ENCODE data around the gene DNMBP.
"Not testable (repeated sequence)": the region's sequence is repeated elsewhere in the genome, so short reads cannot be mapped to it uniquely, and the experiment has no call there.

DNMBP gene

DNA sequence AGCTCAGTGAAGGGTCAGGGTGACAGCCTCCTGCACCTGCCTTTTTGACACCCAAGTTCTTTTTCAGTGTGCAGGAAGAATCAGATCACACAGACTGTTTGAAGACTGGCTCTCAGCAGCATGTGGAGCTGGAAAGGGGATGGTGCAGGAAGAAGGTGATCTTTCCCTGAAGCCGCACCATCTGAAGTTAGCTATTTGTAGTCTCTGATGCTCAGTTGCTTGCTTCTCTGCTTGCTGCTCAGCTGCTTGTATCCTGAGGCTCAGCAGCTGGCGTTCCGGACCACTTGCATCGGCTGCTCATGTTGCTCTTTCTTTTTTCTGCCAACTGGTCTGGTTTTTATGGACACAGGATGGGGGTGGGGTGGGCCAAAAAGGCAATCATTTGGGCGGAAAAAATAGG lies 15.8 kb upstream of the DNMBP start:
- DNase-seq (ENCODE audit: insufficient read length, low spot score): no peak
- TF ChIP-seq POLR2A (IDR thresholded peaks at IDR 0.05; ENCODE audit: low read depth, low read length): no peak
- FAIRE-seq: no peak

DNA sequence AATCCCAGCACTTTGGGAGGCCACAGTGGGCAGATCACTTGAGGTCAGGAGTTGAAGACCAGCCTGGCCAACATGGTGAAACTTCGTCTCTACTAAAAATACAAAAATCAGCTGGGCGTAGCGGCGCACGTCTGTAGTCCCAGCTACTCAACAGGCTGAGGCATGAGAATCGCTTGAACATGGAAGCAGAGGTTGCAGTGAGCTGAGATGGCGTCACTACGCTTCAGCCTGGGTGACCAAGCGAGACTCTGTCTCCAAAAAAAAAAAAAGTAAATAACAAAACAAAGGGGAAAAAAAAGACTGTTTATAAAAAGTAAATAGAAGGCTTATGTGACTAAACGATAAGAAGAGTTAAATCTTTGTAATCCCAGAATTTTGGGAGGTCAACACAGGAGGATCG lies 15.0 kb upstream of the DNMBP start:
- TF ChIP-seq POLR2A (IDR thresholded peaks at IDR 0.05; ENCODE audit: low read depth, low read length): no peak
- FAIRE-seq (no peak), DNase-seq (ENCODE audit: insufficient read length, low spot score) (no peak)

DNA sequence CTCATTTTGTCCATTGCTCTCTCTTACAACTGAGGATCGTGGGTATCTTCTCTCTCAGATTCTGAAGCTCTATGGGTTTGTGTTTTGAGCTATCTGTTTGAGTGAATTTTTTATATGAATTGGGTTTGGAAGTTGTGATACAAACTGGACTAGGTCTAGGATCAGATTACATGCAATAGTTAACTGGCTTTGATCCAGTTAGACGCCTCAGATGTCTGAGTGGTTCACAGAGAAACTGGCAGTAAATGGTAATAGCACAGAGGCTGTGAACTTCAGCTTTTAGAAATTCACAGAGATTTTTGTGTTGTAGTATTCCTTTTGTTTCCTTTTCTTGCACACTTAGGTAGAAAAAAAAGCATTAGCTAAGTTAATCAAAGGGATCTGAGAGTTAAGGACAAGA lies 12.7 kb upstream of the DNMBP start:
- no peak for TF ChIP-seq POLR2A (IDR thresholded peaks at IDR 0.05; ENCODE audit: low read depth, low read length)
- FAIRE-seq (no peak), DNase-seq (ENCODE audit: insufficient read length, low spot score) (no peak)

DNA sequence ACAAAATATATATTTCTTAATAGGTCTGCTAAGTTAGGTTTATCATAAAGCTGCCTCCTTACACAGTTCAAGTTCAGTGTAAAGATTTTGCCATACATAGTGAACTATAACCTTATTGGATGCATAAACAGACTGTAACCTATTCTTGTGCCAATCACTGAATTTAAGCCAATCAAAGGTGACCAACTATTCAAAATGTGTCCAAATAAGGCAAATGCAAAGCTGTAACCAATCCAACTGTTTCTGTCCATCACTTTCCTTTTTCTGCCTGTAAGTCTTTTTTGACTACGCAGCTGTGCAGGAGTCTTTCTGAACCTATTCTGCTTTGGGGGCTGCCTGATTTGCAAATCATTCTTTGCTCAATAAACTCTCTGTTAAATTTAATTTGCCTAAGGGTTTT lies 11.6 kb upstream of the DNMBP start:
- DNase-seq (ENCODE audit: insufficient read length, low spot score): no peak
- TF ChIP-seq POLR2A (IDR thresholded peaks at IDR 0.05; ENCODE audit: low read depth, low read length): no peak
- no peak for FAIRE-seq

DNA sequence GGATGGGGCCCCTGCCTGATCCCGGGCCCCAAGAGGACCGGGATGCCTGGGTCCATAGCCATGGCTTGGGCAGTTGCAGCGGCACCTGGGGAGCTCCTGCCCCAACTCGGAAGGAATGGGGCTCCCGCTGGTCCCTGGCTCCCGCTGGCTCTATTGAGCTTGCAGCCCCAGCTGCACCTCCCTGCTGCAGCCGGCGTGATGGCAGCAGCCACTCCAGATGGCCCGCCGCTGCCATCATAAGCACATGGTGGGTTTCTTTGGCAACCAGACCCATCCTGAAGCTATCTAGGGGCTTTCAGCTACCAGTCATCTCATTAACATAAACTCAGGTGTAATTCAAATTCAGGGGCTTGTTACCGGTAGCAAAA lies 11.1 kb upstream of the DNMBP start:
- FAIRE-seq (no peak), DNase-seq (ENCODE audit: insufficient read length, low spot score) (no peak)
- no peak for TF ChIP-seq POLR2A (IDR thresholded peaks at IDR 0.05; ENCODE audit: low read depth, low read length)

DNA sequence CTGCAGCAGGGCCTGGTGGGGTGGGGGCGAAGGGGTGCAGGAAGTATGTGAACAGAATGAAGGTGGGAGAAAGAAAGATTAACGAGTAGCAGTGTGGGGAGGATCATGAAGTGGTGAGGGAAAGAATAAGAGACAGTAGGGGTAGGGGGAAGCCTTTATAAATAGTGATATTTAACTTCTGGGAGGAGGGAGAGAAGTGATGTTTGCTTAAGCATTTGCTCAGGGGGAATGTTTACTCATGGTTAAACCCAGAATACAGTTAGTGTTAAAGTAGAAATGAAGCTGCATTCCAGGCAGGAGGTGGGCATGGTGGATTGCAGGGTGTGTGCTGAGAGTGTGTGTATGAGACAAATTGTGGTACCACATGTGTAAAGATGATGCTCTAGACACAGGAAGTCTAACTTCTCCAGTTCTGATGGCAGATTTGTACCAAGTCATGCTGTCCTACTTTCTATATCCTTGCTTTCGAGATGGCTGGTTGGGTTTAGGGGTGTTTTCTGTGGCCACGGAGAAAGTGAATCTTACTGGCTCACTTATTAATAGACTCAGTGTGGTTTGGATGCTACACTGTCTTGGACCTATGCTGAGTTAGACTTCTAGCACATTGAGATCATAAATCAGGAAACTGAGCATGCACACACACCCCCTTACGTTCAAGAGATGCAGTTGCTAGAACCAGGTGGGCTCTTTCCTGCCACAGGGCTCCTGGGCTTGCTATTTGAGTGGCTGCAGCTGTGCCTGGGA lies 10.6 kb upstream of the DNMBP start:
- DNase-seq (ENCODE audit: insufficient read length, low spot score) (no peak), FAIRE-seq (no peak)
- TF ChIP-seq POLR2A (IDR thresholded peaks at IDR 0.05; ENCODE audit: low read depth, low read length): no peak

DNA sequence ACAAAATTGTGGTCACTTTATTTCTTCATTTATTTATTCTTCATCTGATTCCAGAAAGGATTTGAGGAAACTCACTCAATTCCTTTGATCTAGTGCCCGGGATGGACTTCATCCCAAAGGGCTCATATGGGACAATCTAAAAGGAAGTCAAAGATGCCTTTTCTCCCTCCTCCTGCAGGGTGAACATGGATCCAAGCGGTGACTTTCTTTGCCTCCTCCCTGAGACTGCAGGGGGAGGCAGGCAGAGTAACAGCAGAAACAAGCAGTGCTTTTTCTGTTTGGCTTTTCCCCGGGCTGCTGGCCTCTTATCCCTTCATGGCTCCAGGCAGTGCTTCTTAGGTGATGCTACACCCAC lies 10.0 kb upstream of the DNMBP start:
- FAIRE-seq: no peak
- no peak for DNase-seq (ENCODE audit: insufficient read length, low spot score)
- no peak for TF ChIP-seq POLR2A (IDR thresholded peaks at IDR 0.05; ENCODE audit: low read depth, low read length)

- no peak for TF ChIP-seq POLR2A (IDR thresholded peaks at IDR 0.05; ENCODE audit: low read depth, low read length)
- no peak for FAIRE-seq
- DNase-seq (ENCODE audit: insufficient read length, low spot score): no peak
These were observed 4.5 kb upstream of the DNMBP start for GRCh38 chr10:100014071-100014762.

- DNase-seq (ENCODE audit: insufficient read length, low spot score): no peak
- no peak for FAIRE-seq
- no peak for TF ChIP-seq POLR2A (IDR thresholded peaks at IDR 0.05; ENCODE audit: low read depth, low read length)
These were observed 3.9 kb upstream of the DNMBP start for GRCh38 chr10:100013621-100014020.

- not testable (repeated sequence) for FAIRE-seq; DNase-seq (ENCODE audit: insufficient read length, low spot score)
These were observed 2.2 kb upstream of the DNMBP start for GRCh38 chr10:100011906-100012305.

DNA sequence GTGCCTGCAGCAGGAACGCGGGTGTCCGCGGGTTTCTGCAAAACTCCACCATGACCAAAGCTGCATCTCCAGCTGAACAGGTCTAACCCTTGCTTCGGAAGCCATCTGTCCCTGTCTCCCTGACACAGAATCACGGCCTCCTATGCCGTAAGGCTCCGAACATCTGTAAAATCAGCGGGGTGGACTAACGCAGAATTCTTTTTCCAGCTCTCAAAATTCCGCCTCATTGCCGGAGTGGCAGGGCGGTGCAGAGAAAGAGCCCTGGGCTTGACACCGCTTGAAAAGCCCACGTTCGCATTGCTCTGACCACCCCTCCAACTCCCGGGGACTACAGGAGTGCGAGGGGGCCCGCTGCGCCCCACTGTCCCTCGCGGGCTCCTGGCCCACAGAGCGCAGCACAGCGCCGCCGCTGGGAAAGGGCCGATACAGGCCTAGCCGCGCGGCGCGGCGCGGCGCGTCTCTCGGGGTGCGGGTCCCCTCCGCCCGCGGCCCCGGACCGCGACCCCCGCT lies 409 bp downstream of the DNMBP start:
- DNase-seq (ENCODE audit: insufficient read length, low spot score) (no peak), FAIRE-seq (no peak)
- no peak for TF ChIP-seq POLR2A (IDR thresholded peaks at IDR 0.05; ENCODE audit: low read depth, low read length)

DNA sequence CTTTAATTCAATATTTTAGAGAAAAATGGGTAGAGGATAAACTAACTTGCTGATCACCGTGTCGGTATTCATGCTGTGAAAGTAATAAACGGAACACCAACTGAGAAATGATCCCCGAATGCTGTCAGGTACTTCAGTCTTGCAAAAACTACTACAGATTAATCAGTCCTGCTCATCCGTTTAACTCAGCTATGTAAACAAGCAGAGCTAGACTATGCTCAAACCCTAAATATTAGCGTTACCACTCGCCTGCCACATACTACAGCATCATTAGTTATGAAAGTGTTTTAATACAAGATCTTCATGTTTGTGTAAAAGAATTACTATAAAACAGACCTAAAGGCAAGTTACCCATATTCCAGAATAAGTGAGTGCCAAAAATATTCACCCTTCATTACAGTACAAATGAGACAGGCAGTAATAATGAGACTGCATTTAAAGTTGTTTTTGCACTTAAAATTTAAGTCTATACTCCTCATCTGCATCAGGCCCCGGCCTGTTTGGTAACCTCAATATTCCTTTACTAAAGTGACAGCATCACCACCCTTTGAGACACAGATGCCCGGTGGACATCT lies 952 bp downstream of the DNMBP start:
- TF ChIP-seq POLR2A (IDR thresholded peaks at IDR 0.05; ENCODE audit: low read depth, low read length): no peak
- DNase-seq (ENCODE audit: insufficient read length, low spot score) (no peak), FAIRE-seq (no peak)

- no peak for TF ChIP-seq POLR2A (IDR thresholded peaks at IDR 0.05; ENCODE audit: low read depth, low read length)
- DNase-seq (ENCODE audit: insufficient read length, low spot score) (no peak), FAIRE-seq (no peak)
These were observed 1.6 kb downstream of the DNMBP start for GRCh38 chr10:100008142-100008522.

GRCh38 chr10:100007231-100008141 lies 2.3 kb downstream of the DNMBP start:
- no peak for DNase-seq (ENCODE audit: insufficient read length, low spot score)
- no peak for TF ChIP-seq POLR2A (IDR thresholded peaks at IDR 0.05; ENCODE audit: low read depth, low read length)
- no peak for FAIRE-seq

Measured in H54 (cell line).